ENCODE measurements around the gene SLC26A2. TPM values are rescaled to one million over a fixed set of nuclear protein-coding genes. Genes with fewer than 3 reads are reported as not detected.

The SLC26A2 gene
- total and polyA plus RNA-seq, 4 donors: 0.43 to 6.1 (median 1.6) TPM

DNA sequence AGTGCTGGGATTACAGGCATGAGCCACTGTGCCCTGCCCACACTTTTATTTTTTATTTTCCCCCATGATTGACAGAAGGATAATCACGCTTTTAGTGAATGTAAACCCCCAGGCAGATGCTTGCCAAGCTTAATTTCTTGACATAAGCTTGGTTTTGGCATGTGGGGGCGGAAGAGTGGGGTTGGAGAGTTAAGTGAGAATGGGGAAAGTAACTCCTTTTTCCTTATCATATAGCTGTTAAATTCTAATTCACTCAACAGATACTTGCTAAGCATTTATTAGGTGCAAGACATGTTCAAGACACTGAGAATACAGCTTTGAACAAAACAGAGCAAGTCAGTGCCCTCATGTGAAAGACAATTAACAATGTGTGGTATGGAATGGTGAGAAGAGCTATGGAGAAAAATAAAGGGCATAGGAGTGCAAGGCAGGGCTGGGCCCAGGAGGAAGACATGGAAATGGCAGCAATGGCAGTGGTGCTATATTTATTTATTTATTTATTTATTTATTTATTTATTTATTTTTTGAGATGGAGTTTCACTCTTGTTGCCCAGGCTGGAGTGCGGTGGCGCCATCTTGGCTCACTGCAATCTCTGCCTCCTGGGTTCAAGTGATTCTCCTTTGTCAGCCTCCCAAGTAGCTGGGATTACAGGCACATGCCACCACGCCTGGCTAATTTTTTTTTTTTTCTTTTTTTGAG is 2.2 kb downstream of the SLC26A2 start:
- H3K9me3 ChIP-seq (ENCODE audit: control insufficient read depth in 4 of 4, low read length in 3 of 4): no peaks in the 10 kb centered on the region
- H3K4me1 ChIP-seq (ENCODE audit: control insufficient read depth in 4 of 4, insufficient read depth in 4 of 4, low read length in 3 of 4): peaks cover 0 to 11% (median 6%) of the 10 kb centered on the region in 4 donors
- TF ChIP-seq JUND (IDR thresholded peaks at IDR 0.05) (no peak), FOXA2 (IDR thresholded peaks at IDR 0.05) (no peak), EGR1 (IDR thresholded peaks at IDR 0.05; ENCODE audit: low read depth in 2 of 2) (no peak), HNF4A (conservative IDR thresholded peaks at IDR 0.05) (no peak), TAF1 (conservative IDR thresholded peaks at IDR 0.05) (no peak), GABPA (IDR thresholded peaks at IDR 0.05 in 1 of 2, conservative IDR thresholded peaks at IDR 0.05 in 1 of 2) (no peak), RAD21 (IDR thresholded peaks at IDR 0.05) (no peak)
- TF ChIP-seq, protein P1, sequence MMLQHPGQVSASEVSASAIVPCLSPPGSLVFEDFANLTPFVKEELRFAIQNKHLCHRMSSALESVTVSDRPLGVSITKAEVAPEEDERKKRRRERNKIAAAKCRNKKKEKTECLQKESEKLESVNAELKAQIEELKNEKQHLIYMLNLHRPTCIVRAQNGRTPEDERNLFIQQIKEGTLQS (IDR thresholded peaks at IDR 0.05): no peak
- H3K27me3 ChIP-seq (ENCODE audit: control insufficient read depth in 4 of 4, insufficient read depth in 4 of 4, low read length in 3 of 4): no peaks in the 10 kb centered on the region
- DNase-seq (ENCODE audit: low spot score): no peak
- no peak overlapping the region for H3K4me3 ChIP-seq (ENCODE audit: low read depth in 1 of 3, low read length in 3 of 3)
- no peak overlapping the region for H3K27ac ChIP-seq (ENCODE audit: low read depth in 1 of 2, low read length in 2 of 2)
- H3K9ac ChIP-seq (ENCODE audit: low read depth in 1 of 2, low read length in 2 of 2): no peak overlapping the region
- WGBS: 94% methylated on average over 5 of the region's 5 CpGs
- H3K36me3 ChIP-seq (ENCODE audit: control insufficient read depth in 4 of 4, insufficient read depth in 3 of 4, low read depth in 1 of 4, low read length in 3 of 4): no peaks in the 10 kb centered on the region

DNA sequence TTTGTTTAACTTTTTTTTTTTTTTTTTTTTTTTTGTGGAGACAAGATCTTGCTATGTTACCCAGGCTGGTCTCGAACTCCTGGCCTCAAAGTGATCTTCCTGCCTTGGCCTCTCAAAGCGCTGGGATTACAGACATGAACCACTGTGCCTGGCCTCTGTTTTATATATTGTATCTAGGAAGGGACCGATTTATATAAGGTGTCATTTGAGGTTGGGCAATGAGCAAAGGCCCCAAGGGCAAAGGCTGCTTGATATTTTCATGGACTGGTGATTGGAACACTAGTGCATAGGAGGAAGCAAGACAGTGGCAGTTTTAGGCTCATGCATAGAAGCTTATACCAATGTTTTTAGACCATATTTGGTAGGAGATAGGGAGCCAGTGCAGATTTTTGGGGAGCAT is 3.2 kb downstream of the SLC26A2 start:
- WGBS: 94% methylated on average over 3 of the region's 3 CpGs
- no peaks in the 10 kb centered on the region for H3K36me3 ChIP-seq (ENCODE audit: control insufficient read depth in 4 of 4, insufficient read depth in 3 of 4, low read depth in 1 of 4, low read length in 3 of 4)
- H3K27me3 ChIP-seq (ENCODE audit: control insufficient read depth in 4 of 4, insufficient read depth in 4 of 4, low read length in 3 of 4): no peaks in the 10 kb centered on the region
- peaks cover 0 to 11% (median 6%) of the 10 kb centered on the region in 4 donors for H3K4me1 ChIP-seq (ENCODE audit: control insufficient read depth in 4 of 4, insufficient read depth in 4 of 4, low read length in 3 of 4)
- no peak for DNase-seq (ENCODE audit: low spot score)
- TF ChIP-seq, protein P1 (IDR thresholded peaks at IDR 0.05): no peak
- TF ChIP-seq JUND (IDR thresholded peaks at IDR 0.05) (no peak), FOXA2 (IDR thresholded peaks at IDR 0.05) (no peak), YY1 (IDR thresholded peaks at IDR 0.05) (no peak), TAF1 (conservative IDR thresholded peaks at IDR 0.05) (no peak), RXRA (IDR thresholded peaks at IDR 0.05) (no peak), FOXA1 (IDR thresholded peaks at IDR 0.05) (no peak), EGR1 (IDR thresholded peaks at IDR 0.05; ENCODE audit: low read depth in 2 of 2) (no peak), HNF4G (IDR thresholded peaks at IDR 0.05) (no peak), SP1 (IDR thresholded peaks at IDR 0.05) (no peak)
- TF ChIP-seq, protein P2, sequence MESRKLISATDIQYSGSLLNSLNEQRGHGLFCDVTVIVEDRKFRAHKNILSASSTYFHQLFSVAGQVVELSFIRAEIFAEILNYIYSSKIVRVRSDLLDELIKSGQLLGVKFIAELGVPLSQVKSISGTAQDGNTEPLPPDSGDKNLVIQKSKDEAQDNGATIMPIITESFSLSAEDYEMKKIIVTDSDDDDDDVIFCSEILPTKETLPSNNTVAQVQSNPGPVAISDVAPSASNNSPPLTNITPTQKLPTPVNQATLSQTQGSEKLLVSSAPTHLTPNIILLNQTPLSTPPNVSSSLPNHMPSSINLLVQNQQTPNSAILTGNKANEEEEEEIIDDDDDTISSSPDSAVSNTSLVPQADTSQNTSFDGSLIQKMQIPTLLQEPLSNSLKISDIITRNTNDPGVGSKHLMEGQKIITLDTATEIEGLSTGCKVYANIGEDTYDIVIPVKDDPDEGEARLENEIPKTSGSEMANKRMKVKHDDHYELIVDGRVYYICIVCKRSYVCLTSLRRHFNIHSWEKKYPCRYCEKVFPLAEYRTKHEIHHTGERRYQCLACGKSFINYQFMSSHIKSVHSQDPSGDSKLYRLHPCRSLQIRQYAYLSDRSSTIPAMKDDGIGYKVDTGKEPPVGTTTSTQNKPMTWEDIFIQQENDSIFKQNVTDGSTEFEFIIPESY (IDR thresholded peaks at IDR 0.05): no peak
- TF ChIP-seq, protein P3, sequence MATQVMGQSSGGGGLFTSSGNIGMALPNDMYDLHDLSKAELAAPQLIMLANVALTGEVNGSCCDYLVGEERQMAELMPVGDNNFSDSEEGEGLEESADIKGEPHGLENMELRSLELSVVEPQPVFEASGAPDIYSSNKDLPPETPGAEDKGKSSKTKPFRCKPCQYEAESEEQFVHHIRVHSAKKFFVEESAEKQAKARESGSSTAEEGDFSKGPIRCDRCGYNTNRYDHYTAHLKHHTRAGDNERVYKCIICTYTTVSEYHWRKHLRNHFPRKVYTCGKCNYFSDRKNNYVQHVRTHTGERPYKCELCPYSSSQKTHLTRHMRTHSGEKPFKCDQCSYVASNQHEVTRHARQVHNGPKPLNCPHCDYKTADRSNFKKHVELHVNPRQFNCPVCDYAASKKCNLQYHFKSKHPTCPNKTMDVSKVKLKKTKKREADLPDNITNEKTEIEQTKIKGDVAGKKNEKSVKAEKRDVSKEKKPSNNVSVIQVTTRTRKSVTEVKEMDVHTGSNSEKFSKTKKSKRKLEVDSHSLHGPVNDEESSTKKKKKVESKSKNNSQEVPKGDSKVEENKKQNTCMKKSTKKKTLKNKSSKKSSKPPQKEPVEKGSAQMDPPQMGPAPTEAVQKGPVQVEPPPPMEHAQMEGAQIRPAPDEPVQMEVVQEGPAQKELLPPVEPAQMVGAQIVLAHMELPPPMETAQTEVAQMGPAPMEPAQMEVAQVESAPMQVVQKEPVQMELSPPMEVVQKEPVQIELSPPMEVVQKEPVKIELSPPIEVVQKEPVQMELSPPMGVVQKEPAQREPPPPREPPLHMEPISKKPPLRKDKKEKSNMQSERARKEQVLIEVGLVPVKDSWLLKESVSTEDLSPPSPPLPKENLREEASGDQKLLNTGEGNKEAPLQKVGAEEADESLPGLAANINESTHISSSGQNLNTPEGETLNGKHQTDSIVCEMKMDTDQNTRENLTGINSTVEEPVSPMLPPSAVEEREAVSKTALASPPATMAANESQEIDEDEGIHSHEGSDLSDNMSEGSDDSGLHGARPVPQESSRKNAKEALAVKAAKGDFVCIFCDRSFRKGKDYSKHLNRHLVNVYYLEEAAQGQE (IDR thresholded peaks at IDR 0.05): no peak
- TF ChIP-seq, protein P4, sequence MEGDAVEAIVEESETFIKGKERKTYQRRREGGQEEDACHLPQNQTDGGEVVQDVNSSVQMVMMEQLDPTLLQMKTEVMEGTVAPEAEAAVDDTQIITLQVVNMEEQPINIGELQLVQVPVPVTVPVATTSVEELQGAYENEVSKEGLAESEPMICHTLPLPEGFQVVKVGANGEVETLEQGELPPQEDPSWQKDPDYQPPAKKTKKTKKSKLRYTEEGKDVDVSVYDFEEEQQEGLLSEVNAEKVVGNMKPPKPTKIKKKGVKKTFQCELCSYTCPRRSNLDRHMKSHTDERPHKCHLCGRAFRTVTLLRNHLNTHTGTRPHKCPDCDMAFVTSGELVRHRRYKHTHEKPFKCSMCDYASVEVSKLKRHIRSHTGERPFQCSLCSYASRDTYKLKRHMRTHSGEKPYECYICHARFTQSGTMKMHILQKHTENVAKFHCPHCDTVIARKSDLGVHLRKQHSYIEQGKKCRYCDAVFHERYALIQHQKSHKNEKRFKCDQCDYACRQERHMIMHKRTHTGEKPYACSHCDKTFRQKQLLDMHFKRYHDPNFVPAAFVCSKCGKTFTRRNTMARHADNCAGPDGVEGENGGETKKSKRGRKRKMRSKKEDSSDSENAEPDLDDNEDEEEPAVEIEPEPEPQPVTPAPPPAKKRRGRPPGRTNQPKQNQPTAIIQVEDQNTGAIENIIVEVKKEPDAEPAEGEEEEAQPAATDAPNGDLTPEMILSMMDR (IDR thresholded peaks at IDR 0.05; ENCODE audit: low read depth, low read length, missing input control): no peak
- H3K9me3 ChIP-seq (ENCODE audit: control insufficient read depth in 4 of 4, low read length in 3 of 4): no peaks in the 10 kb centered on the region
- H3K9ac ChIP-seq (ENCODE audit: low read depth in 1 of 2, low read length in 2 of 2): no peak overlapping the region
- H3K27ac ChIP-seq (ENCODE audit: low read depth in 1 of 2, low read length in 2 of 2): no peak overlapping the region
- no peak overlapping the region for H3K4me3 ChIP-seq (ENCODE audit: low read depth in 1 of 3, low read length in 3 of 3)
